GM12878 (cell line): Measurements from ENCODE around the gene PIWIL4.

Experiments
- FOXM1 ChIP-seq: IDR thresholded peaks from 2 replicates; pipeline ENCODE4 v1.6.1; 2012; ENCODE audit warnings: low read depth, mild to moderate bottlenecking, inconsistent platforms, low read length, moderate library complexity
- POLR2A ChIP-seq: IDR thresholded peaks from 2 replicates; pipeline ENCODE4 v1.6.1; 2011; ENCODE audit warnings: low read depth, mild to moderate bottlenecking, low read length
- POLR2AphosphoS5 ChIP-seq: IDR thresholded peaks from 2 replicates; pipeline ENCODE4 v1.6.1; 2011; ENCODE audit warnings: mild to moderate bottlenecking, low read length, inconsistent platforms
- TAF1 ChIP-seq: IDR thresholded peaks from 2 replicates; pipeline ENCODE4 v1.6.1; 2011; ENCODE audit warnings: mild to moderate bottlenecking, low read depth, low read length, borderline replicate concordance
- ZNF274 ChIP-seq: IDR thresholded peaks from one replicate; pipeline ENCODE4 v1.8.0; 2011; ENCODE audit not compliant: insufficient read length, insufficient read depth
- TF ChIP-seq, protein P1 (sequence below): fragments of 450-650 bp; IDR thresholded peaks from 2 replicates; pipeline ENCODE4 v1.6.1; 2017; ENCODE audit warnings: mild to moderate bottlenecking

- no peak for TF ChIP-seq TAF1
- TF ChIP-seq ZNF274, result no peak
- no peak for TF ChIP-seq POLR2AphosphoS5
- TF ChIP-seq POLR2A, result no peak
- no peak for TF ChIP-seq FOXM1
- TF ChIP-seq, protein P1, sequence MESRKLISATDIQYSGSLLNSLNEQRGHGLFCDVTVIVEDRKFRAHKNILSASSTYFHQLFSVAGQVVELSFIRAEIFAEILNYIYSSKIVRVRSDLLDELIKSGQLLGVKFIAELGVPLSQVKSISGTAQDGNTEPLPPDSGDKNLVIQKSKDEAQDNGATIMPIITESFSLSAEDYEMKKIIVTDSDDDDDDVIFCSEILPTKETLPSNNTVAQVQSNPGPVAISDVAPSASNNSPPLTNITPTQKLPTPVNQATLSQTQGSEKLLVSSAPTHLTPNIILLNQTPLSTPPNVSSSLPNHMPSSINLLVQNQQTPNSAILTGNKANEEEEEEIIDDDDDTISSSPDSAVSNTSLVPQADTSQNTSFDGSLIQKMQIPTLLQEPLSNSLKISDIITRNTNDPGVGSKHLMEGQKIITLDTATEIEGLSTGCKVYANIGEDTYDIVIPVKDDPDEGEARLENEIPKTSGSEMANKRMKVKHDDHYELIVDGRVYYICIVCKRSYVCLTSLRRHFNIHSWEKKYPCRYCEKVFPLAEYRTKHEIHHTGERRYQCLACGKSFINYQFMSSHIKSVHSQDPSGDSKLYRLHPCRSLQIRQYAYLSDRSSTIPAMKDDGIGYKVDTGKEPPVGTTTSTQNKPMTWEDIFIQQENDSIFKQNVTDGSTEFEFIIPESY, result no peak
Measured at GRCh38 chr11:94669023-94669422, 101.9 kb downstream of the PIWIL4 start.
